H54 (cell line): ENCODE data around the gene AFTPH.

Source experiments
- DNase-seq: peaks from one replicate; pipeline ENCODE4 v3.0.0; 2011; ENCODE audit warnings: low spot score, mixed read lengths; ENCODE audit not compliant: insufficient read length
- FAIRE-seq: peaks from 3 replicates; lab custom pipeline; 2011; peaks lifted over from hg19 to GRCh38; lab: Jason Lieb, UNC
- POLR2A ChIP-seq: IDR thresholded peaks from 2 replicates; pipeline ENCODE4 v1.6.1; 2011; ENCODE audit warnings: low read depth, mild to moderate bottlenecking, low read length

AFTPH gene

GRCh38 chr2:64610316-64610855 lies 86.3 kb downstream of the AFTPH start:
- DNase-seq (no peak), FAIRE-seq (no peak)
- no peak for TF ChIP-seq POLR2A

- DNase-seq (no peak), FAIRE-seq (no peak)
- TF ChIP-seq POLR2A = no peak
Measured at GRCh38 chr2:64612575-64613195, 88.6 kb downstream of the AFTPH start.

GRCh38 chr2:64613276-64613675 lies 89.1 kb downstream of the AFTPH start:
- no peak for TF ChIP-seq POLR2A
- FAIRE-seq = no peak
- DNase-seq = no peak

GRCh38 chr2:64615192-64615763 lies 91.2 kb downstream of the AFTPH start:
- FAIRE-seq (no peak), DNase-seq (no peak)
- TF ChIP-seq POLR2A = no peak

GRCh38 chr2:64615844-64616536 lies 91.9 kb downstream of the AFTPH start:
- no peak for TF ChIP-seq POLR2A
- no peak for DNase-seq
- no peak for FAIRE-seq

- DNase-seq = no peak
- FAIRE-seq = no peak
- no peak for TF ChIP-seq POLR2A
Measured at GRCh38 chr2:64617631-64618151, 93.6 kb downstream of the AFTPH start.

- DNase-seq = no peak
- FAIRE-seq = no peak
- TF ChIP-seq POLR2A = no peak
Measured at GRCh38 chr2:64620661-64621060, 96.5 kb downstream of the AFTPH start.

GRCh38 chr2:64622443-64623241 lies 98.5 kb downstream of the AFTPH start:
- TF ChIP-seq POLR2A = no peak
- no peak for FAIRE-seq
- DNase-seq = no peak

GRCh38 chr2:64623242-64623850 lies 99.2 kb downstream of the AFTPH start:
- no peak for TF ChIP-seq POLR2A
- DNase-seq (no peak), FAIRE-seq (no peak)

- FAIRE-seq = no peak
- no peak for TF ChIP-seq POLR2A
- no peak for DNase-seq
Measured at GRCh38 chr2:64624108-64624610, 100.0 kb downstream of the AFTPH start.

- TF ChIP-seq POLR2A = no peak
- FAIRE-seq (no peak), DNase-seq (no peak)
Measured at GRCh38 chr2:64624862-64625261, 100.7 kb downstream of the AFTPH start.

GRCh38 chr2:64625299-64626145 lies 101.4 kb downstream of the AFTPH start:
- DNase-seq (no peak), FAIRE-seq (no peak)
- TF ChIP-seq POLR2A = no peak
